Mucosa of descending colon (tissue), 3 donors: ENCODE data around the gene BORCS6. TPM values are rescaled to one million over a fixed set of nuclear protein-coding genes. Genes with fewer than 3 reads are reported as not detected.

ENCODE experiments used
- ATAC-seq: fragments of 200-7000 bp; cut with Tn5 transposase; one replicate; pipeline ENCODE4 v1.9.1; 2020; ENCODE audit warnings: mild to moderate bottlenecking, moderate library complexity
- DNase-seq, 3 donors: peaks; one replicate each; pipeline ENCODE4 v3.0.0-alpha.2; 2020
- H3K36me3 ChIP-seq: fragments of 200-600 bp; one replicate; pipeline ENCODE4 v1.8.0; 2021; ENCODE audit warnings: low read depth, mild to moderate bottlenecking
- H3K4me1 ChIP-seq: fragments of 200-600 bp; one replicate; pipeline ENCODE4 v1.8.0; 2021; ENCODE audit warnings: low read depth, mild to moderate bottlenecking
- H3K4me3 ChIP-seq: fragments of 200-600 bp; one replicate; pipeline ENCODE4 v1.8.0; 2021; ENCODE audit warnings: mild to moderate bottlenecking
- H3K9me3 ChIP-seq: fragments of 200-600 bp; one replicate; pipeline ENCODE4 v1.8.0; 2021; ENCODE audit warnings: mild to moderate bottlenecking
- intact Hi-C, 2 donors: fragments of 100-400 bp; cut with DNase I in 1 of 2; cut with micrococcal nuclease in 1 of 2; formaldehyde crosslinking; loops; one replicate each; pipeline versions ENCODE4 v1.11.0 to v1.11.1; 2022; cut with DNase I, micrococcal nuclease
- total RNA-seq, 3 donors: library from RNA; stranded (reverse); fragmentation: NEBNext Ultra II Directional in 2 of 3; extraction: Animal tissue kit (Norgen Biotek cat#: 25700) in 2 of 3; gene quantifications; one replicate each; pipeline versions ENCODE4 v1.2.1 to v1.2.4, GENCODE V29; 2021 to 2023
- TF ChIP-seq, protein P1 (sequence below): fragments of 200-600 bp; IDR thresholded peaks from one replicate; pipeline ENCODE4 v1.8.0; 2022; ENCODE audit warnings: antibody characterized with exemption, mild to moderate bottlenecking
- donor health status: DM: no; HTN: no; CAD: no; lungs with moderate emphysema.
- donor health status: DM: no; HTN: no; CAD: no.
- donor health status: DM: no; HTN: yes; CAD: no.

Gene BORCS6
- total RNA-seq, 3 donors from 2014 or later, result 10.5 to 11.4 (median 11.0) TPM

DNA sequence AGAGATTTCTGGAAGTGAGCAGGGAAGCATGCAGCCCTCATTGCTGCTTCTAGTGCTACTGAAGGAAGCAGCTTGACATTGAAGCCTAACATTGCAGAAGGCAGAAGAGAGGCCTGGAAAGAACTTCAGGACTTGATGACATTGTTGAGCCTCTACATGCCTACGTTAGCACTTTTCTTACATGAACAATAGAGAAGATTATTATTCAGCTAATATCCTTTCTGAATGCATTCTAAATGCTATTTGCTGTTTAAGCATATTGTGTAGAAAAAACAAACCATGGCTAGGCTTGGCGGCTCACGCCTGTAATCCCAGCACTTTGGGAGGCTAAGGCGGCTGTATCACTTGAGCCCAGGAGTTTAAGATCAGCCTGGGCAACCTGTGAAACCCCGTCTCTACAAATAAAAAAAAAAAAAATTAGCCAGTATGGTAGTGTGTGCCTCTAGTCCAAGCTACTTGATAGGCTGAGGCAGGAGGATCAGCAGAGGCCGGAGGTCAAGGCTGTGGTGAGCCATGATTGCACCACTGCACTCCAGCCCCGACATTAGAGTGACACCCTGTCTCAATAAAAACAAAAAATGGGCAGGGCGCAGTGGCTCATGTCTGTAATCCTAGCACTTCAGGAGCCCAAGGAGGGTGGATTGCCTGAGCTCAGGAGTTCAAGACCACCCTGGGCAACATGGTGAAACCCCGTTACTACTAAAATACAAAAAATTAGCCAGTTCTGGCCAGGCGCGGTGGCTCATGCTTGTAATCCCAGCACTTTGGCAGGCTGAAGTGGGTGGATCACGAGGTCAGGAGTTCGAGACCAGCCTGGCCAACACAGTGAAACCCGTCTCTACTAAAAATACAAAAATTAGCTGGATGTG is 22.6 kb upstream of the BORCS6 start:
- Histone ChIP-seq H3K4me3 (no peak overlapping the region), H3K36me3 (no peaks in the 10 kb centered on the region), H3K4me1 (peaks cover 6% of the 10 kb centered on the region), H3K9me3 (no peaks in the 10 kb centered on the region)
- intact Hi-C loops, result no loop called here
- TF ChIP-seq, protein P1, sequence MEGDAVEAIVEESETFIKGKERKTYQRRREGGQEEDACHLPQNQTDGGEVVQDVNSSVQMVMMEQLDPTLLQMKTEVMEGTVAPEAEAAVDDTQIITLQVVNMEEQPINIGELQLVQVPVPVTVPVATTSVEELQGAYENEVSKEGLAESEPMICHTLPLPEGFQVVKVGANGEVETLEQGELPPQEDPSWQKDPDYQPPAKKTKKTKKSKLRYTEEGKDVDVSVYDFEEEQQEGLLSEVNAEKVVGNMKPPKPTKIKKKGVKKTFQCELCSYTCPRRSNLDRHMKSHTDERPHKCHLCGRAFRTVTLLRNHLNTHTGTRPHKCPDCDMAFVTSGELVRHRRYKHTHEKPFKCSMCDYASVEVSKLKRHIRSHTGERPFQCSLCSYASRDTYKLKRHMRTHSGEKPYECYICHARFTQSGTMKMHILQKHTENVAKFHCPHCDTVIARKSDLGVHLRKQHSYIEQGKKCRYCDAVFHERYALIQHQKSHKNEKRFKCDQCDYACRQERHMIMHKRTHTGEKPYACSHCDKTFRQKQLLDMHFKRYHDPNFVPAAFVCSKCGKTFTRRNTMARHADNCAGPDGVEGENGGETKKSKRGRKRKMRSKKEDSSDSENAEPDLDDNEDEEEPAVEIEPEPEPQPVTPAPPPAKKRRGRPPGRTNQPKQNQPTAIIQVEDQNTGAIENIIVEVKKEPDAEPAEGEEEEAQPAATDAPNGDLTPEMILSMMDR, result no peak
- ATAC-seq, result no peak
- DNase-seq, result no peak

DNA sequence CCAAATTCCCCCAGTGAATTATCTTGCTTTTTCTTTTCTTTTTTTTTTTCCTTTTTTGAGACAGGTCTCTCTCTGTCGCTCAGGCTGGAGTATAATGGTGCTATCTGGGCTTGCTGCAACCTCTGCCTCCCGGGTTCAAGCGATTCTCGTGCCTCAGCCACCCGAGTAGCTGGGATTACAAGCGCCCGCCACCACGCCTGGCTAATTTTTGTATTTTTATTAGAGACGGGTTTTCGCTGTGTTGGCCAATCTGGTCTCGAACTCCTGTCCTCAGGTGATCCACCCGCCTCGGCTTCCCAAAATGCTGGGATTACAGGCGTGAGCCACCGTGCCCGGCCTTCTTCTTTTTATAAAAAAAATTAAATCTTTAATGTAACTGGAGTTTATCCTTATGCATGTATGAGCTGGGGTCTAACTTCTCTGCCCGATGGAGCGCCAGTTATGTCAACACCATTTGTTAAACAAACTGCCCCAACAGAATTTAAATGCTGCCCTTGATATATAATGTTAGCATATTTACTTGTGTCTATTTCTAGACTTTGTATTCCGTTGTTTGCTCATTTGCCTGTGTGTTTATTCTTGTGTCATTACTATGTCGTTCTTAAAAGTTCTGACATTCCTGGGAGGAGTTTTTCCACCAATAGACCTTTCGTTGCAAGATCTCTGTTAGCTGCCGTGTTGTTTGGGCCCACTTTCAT is 20.9 kb upstream of the BORCS6 start:
- TF ChIP-seq, protein P1, result no peak
- peak; percentile 20 for ATAC-seq
- intact Hi-C loops, result no loop called here
- Histone ChIP-seq H3K4me3 (peak overlapping the region; percentile 22), H3K4me1 (peaks cover 6% of the 10 kb centered on the region), H3K9me3 (no peaks in the 10 kb centered on the region), H3K36me3 (no peaks in the 10 kb centered on the region)
- peak in 2 of 3 donors; percentile 33 to 36 for DNase-seq

DNA sequence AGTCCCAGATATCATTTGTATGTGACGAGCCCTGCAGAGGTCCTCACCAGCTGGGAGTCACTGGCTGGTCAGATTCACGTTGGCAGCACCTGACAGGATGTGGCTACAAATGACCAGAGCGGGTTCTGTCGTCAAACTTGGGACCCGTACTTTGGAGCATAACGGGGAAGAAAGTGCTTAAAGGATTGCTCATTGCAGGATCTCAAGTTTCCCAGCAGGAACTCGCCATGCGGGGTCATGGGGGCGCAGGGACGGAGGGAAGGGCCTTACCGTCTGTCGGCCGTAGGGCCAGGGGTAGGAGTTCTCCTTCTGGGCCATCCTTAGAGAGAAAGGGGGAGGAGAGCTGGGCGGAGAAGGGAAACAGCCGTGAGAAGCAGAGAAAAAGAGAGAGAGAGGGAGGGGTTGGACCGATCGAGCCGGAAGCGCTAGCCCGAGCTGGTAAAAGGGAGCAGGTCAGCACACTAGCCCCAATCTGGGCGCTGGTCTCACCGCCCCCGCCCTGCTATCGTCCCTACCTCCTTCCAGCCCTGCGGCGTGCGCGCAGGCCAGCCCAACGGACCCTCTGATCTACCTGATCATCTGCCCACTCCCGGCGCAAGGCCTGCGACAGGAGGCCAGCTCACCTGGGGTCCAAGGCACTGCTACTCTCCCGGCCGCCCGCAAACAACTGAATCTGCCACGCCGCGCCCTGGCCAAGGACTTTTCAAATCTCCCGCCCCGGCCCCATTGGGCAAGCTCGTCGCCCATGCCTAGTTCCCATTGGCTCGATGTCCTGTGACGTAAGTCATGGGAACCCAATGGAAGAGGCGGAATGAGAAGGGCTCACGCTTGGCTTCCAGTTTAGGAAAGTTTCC is 20.2 kb upstream of the BORCS6 start, which contains the start of gene AURKB:
TSS of gene AURKB (minus strand) at position 669 of the 854 bp plus-strand sequence. CDS start at position 318, 351 bp downstream.
- TF ChIP-seq, protein P1, result no peak
- DNase-seq (peak; percentile 91 to 98 (median 94)), ATAC-seq (peak; percentile 99)
- peak within 1 kb of the TSS; percentile 22 for H3K4me3 ChIP-seq
- intact Hi-C loops, result no loop called here
- peaks cover 4% of the 10 kb centered on the region for H3K4me1 ChIP-seq
- no peaks in the 10 kb centered on the region for H3K36me3 ChIP-seq
- H3K9me3 ChIP-seq, result no peaks in the 10 kb centered on the region

DNA sequence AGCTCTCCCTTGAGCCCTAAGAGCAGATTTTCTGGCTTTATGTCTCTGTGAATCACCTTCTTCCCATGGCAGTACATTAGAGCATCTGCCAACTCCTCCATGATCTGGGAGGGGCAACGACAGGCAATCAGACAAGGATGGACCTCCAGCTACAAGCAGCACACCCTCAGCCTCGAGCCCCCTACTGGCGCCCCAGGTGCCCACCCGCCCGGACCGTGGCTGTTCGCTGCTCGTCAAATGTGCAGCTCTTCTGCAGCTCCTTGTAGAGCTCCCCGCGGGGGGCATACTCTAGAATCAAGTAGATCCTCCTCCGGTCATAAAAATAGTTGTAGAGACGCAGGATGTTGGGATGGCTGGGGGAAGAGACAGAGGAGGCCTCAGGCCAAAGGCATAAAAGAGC is 16.6 kb upstream of the BORCS6 start:
- intact Hi-C loops, result no loop called here
- TF ChIP-seq, protein P1, result no peak
- H3K9me3 ChIP-seq, result no peaks in the 10 kb centered on the region
- DNase-seq, result peak in 1 of 3 donors; percentile 39
- ATAC-seq, result no peak
- no peak overlapping the region for H3K4me3 ChIP-seq
- H3K4me1 ChIP-seq, result peaks cover 4% of the 10 kb centered on the region
- no peaks in the 10 kb centered on the region for H3K36me3 ChIP-seq
